B cell (primary cell): ENCODE data around the gene FGFR1OP2.

Experiments
- EZH2 ChIP-seq: IDR thresholded peaks from 2 replicates; pipeline ENCODE4 v1.6.1; 2012; ENCODE audit warnings: borderline replicate concordance, low read depth, mild to moderate bottlenecking, moderate library complexity, low read length; ENCODE audit not compliant: insufficient read depth, poor library complexity, severe bottlenecking
- TF ChIP-seq, protein P1 (sequence below): fragments of 200-600 bp; IDR thresholded peaks from one replicate; pipeline ENCODE4 v1.8.0; 2022; ENCODE audit warnings: antibody characterized with exemption, mild to moderate bottlenecking

DNA sequence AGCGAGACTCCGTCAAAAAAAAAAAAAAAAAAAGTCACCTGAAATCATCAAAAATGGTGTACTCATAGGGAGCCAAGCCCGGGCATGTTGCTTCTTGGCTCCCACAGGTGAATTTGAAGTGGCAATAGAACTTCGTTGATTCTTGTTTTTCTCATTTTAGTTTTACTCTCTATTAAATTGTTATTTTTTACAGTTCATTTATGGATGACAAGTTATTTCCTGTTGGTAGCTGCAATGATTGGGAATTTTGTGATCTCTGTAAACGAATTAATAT is 74.6 kb downstream of the FGFR1OP2 start:
- TF ChIP-seq, protein P1, sequence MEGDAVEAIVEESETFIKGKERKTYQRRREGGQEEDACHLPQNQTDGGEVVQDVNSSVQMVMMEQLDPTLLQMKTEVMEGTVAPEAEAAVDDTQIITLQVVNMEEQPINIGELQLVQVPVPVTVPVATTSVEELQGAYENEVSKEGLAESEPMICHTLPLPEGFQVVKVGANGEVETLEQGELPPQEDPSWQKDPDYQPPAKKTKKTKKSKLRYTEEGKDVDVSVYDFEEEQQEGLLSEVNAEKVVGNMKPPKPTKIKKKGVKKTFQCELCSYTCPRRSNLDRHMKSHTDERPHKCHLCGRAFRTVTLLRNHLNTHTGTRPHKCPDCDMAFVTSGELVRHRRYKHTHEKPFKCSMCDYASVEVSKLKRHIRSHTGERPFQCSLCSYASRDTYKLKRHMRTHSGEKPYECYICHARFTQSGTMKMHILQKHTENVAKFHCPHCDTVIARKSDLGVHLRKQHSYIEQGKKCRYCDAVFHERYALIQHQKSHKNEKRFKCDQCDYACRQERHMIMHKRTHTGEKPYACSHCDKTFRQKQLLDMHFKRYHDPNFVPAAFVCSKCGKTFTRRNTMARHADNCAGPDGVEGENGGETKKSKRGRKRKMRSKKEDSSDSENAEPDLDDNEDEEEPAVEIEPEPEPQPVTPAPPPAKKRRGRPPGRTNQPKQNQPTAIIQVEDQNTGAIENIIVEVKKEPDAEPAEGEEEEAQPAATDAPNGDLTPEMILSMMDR, result no peak
- no peak for TF ChIP-seq EZH2
